ENCODE measurements around the gene COPS7A. TPM values are rescaled to one million over a fixed set of nuclear protein-coding genes. Genes with fewer than 3 reads are reported as not detected.

COPS7A gene
- total and polyA plus RNA-seq, 9 of the 15 experiments (the other 6 are each of a cell fraction or from before 2014, with no cell fraction given): 12.7 to 36.0 (median 24.3) TPM

DNA sequence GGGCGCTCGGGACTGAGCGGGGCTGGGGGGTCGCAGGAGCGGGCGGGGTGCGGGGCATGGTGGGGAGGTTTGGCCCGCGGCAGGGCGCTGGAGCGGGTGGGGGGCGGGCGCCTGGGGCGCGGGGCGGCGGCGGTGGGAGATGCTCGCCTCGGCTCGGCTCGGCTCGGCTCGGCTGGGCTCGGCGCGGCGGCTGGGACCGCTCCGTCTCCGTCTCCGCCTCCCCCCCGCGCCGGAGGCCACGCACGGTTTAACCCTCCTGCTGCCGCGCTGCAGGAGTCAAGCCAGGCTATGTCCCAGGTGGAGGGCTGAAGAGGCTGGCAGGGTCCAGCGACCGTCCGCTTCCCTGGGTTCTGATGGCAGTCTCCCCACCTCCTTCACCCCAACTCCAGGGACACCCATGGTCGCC, 23.2 kb upstream of the COPS7A start, which contains the start of gene PIANP:
Gene PIANP, minus strand, starts transcription at position 170 of the 406 bp plus-strand sequence. CDS start 2,754 bp downstream, outside the sequence.
- Histone ChIP-seq H3K27ac (ENCODE audit: extremely low read depth, low read depth, low read length) (no peak within 1 kb of the TSS), H3K9ac (ENCODE audit: insufficient read depth in 1 of 2, low read depth in 2 of 2, low read length in 2 of 2) (peak within 1 kb of the TSS in 1 of 2 experiments; percentile 83; a peak in 2 of 4 replicates), H4K20me1 (replicated peaks; ENCODE audit: control insufficient read depth, insufficient read depth, low read length) (no peaks in the 10 kb centered on the region), H3K79me2 (ENCODE audit: control insufficient read depth, insufficient read depth, low read length) (no peaks in the 10 kb centered on the region), H3K36me3 (ENCODE audit: control insufficient read depth, insufficient read depth, low read length) (no peaks in the 10 kb centered on the region), H3K9me1 (ENCODE audit: control insufficient read depth, insufficient read depth, low read length) (no peaks in the 10 kb centered on the region), H3K4me1 (replicated peaks in 1 of 2; ENCODE audit: control insufficient read depth in 2 of 2, insufficient read depth in 2 of 2, low read length in 2 of 2) (peaks cover 5 to 21% of the 10 kb centered on the region in 2 experiments; a peak in 4 of 5 replicates), H3K27me3 (ENCODE audit: control insufficient read depth in 2 of 2, insufficient read depth in 2 of 2, low read length in 2 of 2) (peaks cover 11 to 27% of the 10 kb centered on the region in 2 experiments; a peak in 4 of 5 replicates), H3K9me3 (replicated peaks; ENCODE audit: control insufficient read depth, insufficient read depth, low read depth, low read length) (no peaks in the 10 kb centered on the region), H3K4me3 (no peak within 1 kb of the TSS; the same call in 1 of the 2 replicates), H3K4me2 (ENCODE audit: insufficient read depth, low read length) (0 out of 2 replicates have a peak within 1 kb of the TSS, but pooled peaks have one; percentile 10), H2AFZ (ENCODE audit: low read depth, low read length) (no peak within 1 kb of the TSS)
- peak; percentile 66 for ATAC-seq
- in situ Hi-C loops (cut with MboI) (no loop called here), intact Hi-C loops (cut with micrococcal nuclease) (no loop called here)
- CTCF ChIA-PET (ENCODE audit: low intra/inter-chr PET ratio): no interaction called here
- 0 out of 4 replicates have a peak, but pooled peaks of 1 of the 2 experiments have one; percentile 24 for TF ChIP-seq MAZ (CRISPR knock-in tag; conservative IDR thresholded peaks at IDR 0.05 in 1 of 2, IDR thresholded peaks at IDR 0.05 in 1 of 2)
- TF ChIP-seq UBTF (IDR thresholded peaks at IDR 0.05; ENCODE audit: borderline replicate concordance in 1 of 2, low read depth in 2 of 2, low read length in 2 of 2): 0 out of 4 replicates have a peak, but pooled peaks of 1 of the 2 experiments have one; percentile 30
- TF ChIP-seq, protein P1, sequence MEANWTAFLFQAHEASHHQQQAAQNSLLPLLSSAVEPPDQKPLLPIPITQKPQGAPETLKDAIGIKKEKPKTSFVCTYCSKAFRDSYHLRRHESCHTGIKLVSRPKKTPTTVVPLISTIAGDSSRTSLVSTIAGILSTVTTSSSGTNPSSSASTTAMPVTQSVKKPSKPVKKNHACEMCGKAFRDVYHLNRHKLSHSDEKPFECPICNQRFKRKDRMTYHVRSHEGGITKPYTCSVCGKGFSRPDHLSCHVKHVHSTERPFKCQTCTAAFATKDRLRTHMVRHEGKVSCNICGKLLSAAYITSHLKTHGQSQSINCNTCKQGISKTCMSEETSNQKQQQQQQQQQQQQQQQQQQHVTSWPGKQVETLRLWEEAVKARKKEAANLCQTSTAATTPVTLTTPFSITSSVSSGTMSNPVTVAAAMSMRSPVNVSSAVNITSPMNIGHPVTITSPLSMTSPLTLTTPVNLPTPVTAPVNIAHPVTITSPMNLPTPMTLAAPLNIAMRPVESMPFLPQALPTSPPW (CRISPR knock-in tag; IDR thresholded peaks at IDR 0.05): peak; percentile 36; the same call in 1 of the 2 replicates
- no peak for TF ChIP-seq ARID2 (IDR thresholded peaks at IDR 0.05)
- peak; percentile 7; the same call in 1 of the 2 replicates for TF ChIP-seq CREM (IDR thresholded peaks at IDR 0.05; ENCODE audit: low read depth)
- DNase-seq (ENCODE audit: extremely low read depth in 1 of 4, low spot score in 3 of 4): peak in 3 of 4 experiments; percentile 25 to 59 (median 59)
- no peak for FAIRE-seq
- WGBS (ENCODE audit: insufficient coverage, low coverage, missing lambda C conversion rate): 8% methylated on average over 11 of the region's 43 CpGs
- no TSS peak for BruUV-seq (replicated peaks)
- POLR2A ChIA-PET: no interaction called here

Measured in K562 (cell line).